IgD-negative memory B cell (primary cell): Measurements from ENCODE around the gene KCNQ1. TPM values are rescaled to one million over a fixed set of nuclear protein-coding genes. Genes with fewer than 3 reads are reported as not detected.

Experiments
- H3K27ac Mint-ChIP-seq, 3 donors: one replicate each; pipeline ENCODE4 v1.8.0; 2020 to 2022; ENCODE audit warnings: mild to moderate bottlenecking in 3 of 3, mixed read lengths in 3 of 3, moderate library complexity in 1 of 3
- H3K27me3 Mint-ChIP-seq: one replicate; pipeline ENCODE4 v1.8.0; 2021; ENCODE audit warnings: mixed read lengths
- H3K36me3 Mint-ChIP-seq: one replicate; pipeline ENCODE4 v1.8.0; 2020; ENCODE audit warnings: mild to moderate bottlenecking, mixed read lengths
- H3K4me1 Mint-ChIP-seq, 3 donors: one replicate each; pipeline ENCODE4 v1.8.0; 2020 to 2022; ENCODE audit warnings: mixed read lengths in 3 of 3, mild to moderate bottlenecking in 1 of 3
- H3K4me3 Mint-ChIP-seq, 4 donors: one replicate each; pipeline ENCODE4 v1.8.0; 2020 to 2022; ENCODE audit warnings: mild to moderate bottlenecking in 4 of 4, mixed read lengths in 4 of 4, moderate library complexity in 3 of 4
- H3K9me3 Mint-ChIP-seq, 3 donors: one replicate each; pipeline ENCODE4 v1.8.0; 2020 to 2021; ENCODE audit warnings: mixed read lengths in 3 of 3, mild to moderate bottlenecking in 1 of 3
- polyA plus RNA-seq: library from polyadenylated mRNA; unstranded; fragments of 300-500 nt; fragmentation: Illumina TruSeq; gene quantifications from one replicate; pipeline ENCODE4 v1.2.3, GENCODE V29; 2021

Gene KCNQ1
- polyA plus RNA-seq, result 20.5 TPM

- peaks cover 11 to 17% (median 11%) of the 10 kb centered on the region in 3 donors for H3K4me1 Mint-ChIP-seq
Observed at GRCh38 chr11:2444821-2445745, at the start of gene KCNQ1. Gene KCNQ1, plus strand, starts transcription at chr11:2445008. Its CDS starts 91 bp downstream, at chr11:2445099.

GRCh38 chr11:2395211-2395730 lies 49.5 kb upstream of the KCNQ1 start:
- Mint-ChIP-seq H3K27ac (peak overlapping the region in 1 of 3 donors; percentile 99), H3K36me3 (no peaks in the 10 kb centered on the region), H3K9me3 (no peaks in the 10 kb centered on the region), H3K27me3 (no peaks in the 10 kb centered on the region), H3K4me3 (peak overlapping the region in 3 of 4 donors; percentile 86 to 92 (median 89)), H3K4me1 (peaks cover 16 to 22% (median 22%) of the 10 kb centered on the region in 3 donors)

More at GRCh38 chr11:2444821-2445745, at the start of gene KCNQ1:
- H3K4me3 Mint-ChIP-seq, result peak within 1 kb of the TSS; percentile 89 to 98 (median 96)
- no peaks in the 10 kb centered on the region for H3K27me3 Mint-ChIP-seq
- H3K9me3 Mint-ChIP-seq, result no peaks in the 10 kb centered on the region
- H3K27ac Mint-ChIP-seq, result peak within 1 kb of the TSS; percentile 13 to 90 (median 50)
- no peaks in the 10 kb centered on the region for H3K36me3 Mint-ChIP-seq

- no peaks in the 10 kb centered on the region for H3K36me3 Mint-ChIP-seq
- peak overlapping the region in 1 of 3 donors; percentile 60 for H3K27ac Mint-ChIP-seq
- no peaks in the 10 kb centered on the region for H3K9me3 Mint-ChIP-seq
- H3K27me3 Mint-ChIP-seq, result no peaks in the 10 kb centered on the region
- peaks cover 14 to 23% (median 17%) of the 10 kb centered on the region in 3 donors for H3K4me1 Mint-ChIP-seq
- H3K4me3 Mint-ChIP-seq, result peak overlapping the region in 1 of 4 donors; percentile 17
Observed at GRCh38 chr11:2395856-2396255, 49.0 kb upstream of the KCNQ1 start.

- no peaks in the 10 kb centered on the region for H3K27me3 Mint-ChIP-seq
- H3K36me3 Mint-ChIP-seq, result no peaks in the 10 kb centered on the region
- peaks cover 16 to 23% (median 17%) of the 10 kb centered on the region in 3 donors for H3K4me1 Mint-ChIP-seq
- H3K9me3 Mint-ChIP-seq, result no peaks in the 10 kb centered on the region
- H3K4me3 Mint-ChIP-seq, result peak overlapping the region in 1 of 4 donors; percentile 35
- H3K27ac Mint-ChIP-seq, result peak overlapping the region in 1 of 3 donors; percentile 97
Observed at GRCh38 chr11:2396471-2396870, 48.3 kb upstream of the KCNQ1 start.

GRCh38 chr11:2397005-2397404 lies 47.8 kb upstream of the KCNQ1 start:
- Mint-ChIP-seq H3K4me3 (peak overlapping the region in 1 of 4 donors; percentile 35), H3K9me3 (no peaks in the 10 kb centered on the region), H3K36me3 (no peaks in the 10 kb centered on the region), H3K27ac (peak overlapping the region in 1 of 3 donors; percentile 97), H3K4me1 (peaks cover 16 to 23% (median 17%) of the 10 kb centered on the region in 3 donors), H3K27me3 (no peaks in the 10 kb centered on the region)

- peak overlapping the region; percentile 71 to 97 (median 94) for H3K27ac Mint-ChIP-seq
Observed at GRCh38 chr11:2398664-2399355, 46.0 kb upstream of the KCNQ1 start.

GRCh38 chr11:2399488-2400068 lies 45.2 kb upstream of the KCNQ1 start:
- Mint-ChIP-seq H3K27ac (peak overlapping the region; percentile 95 to 97 (median 96)), H3K36me3 (no peaks in the 10 kb centered on the region), H3K4me3 (peak overlapping the region; percentile 60 to 92 (median 90)), H3K4me1 (peaks cover 9 to 14% (median 13%) of the 10 kb centered on the region in 3 donors), H3K9me3 (no peaks in the 10 kb centered on the region), H3K27me3 (no peaks in the 10 kb centered on the region)

More at GRCh38 chr11:2398664-2399355, 46.0 kb upstream of the KCNQ1 start:
- peak overlapping the region; percentile 60 to 92 (median 90) for H3K4me3 Mint-ChIP-seq
- H3K36me3 Mint-ChIP-seq, result no peaks in the 10 kb centered on the region
- no peaks in the 10 kb centered on the region for H3K27me3 Mint-ChIP-seq
- no peaks in the 10 kb centered on the region for H3K9me3 Mint-ChIP-seq
- H3K4me1 Mint-ChIP-seq, result peaks cover 16 to 17% (median 16%) of the 10 kb centered on the region in 3 donors

GRCh38 chr11:2400069-2400761 lies 44.6 kb upstream of the KCNQ1 start, which contains the start of gene TSSC4:
Gene TSSC4, plus strand, starts transcription at chr11:2400750. Its CDS starts 1,884 bp downstream, at chr11:2402634.
- Mint-ChIP-seq H3K27me3 (no peaks in the 10 kb centered on the region), H3K9me3 (no peaks in the 10 kb centered on the region), H3K4me1 (peaks cover 7 to 12% (median 9%) of the 10 kb centered on the region in 3 donors), H3K4me3 (peak within 1 kb of the TSS; percentile 88 to 97 (median 94)), H3K27ac (peak within 1 kb of the TSS; percentile 95 to 97 (median 96)), H3K36me3 (no peaks in the 10 kb centered on the region)

GRCh38 chr11:2400762-2401435 lies 43.9 kb upstream of the KCNQ1 start:
- Mint-ChIP-seq H3K9me3 (no peaks in the 10 kb centered on the region), H3K27me3 (no peaks in the 10 kb centered on the region), H3K27ac (peak overlapping the region in 2 of 3 donors; percentile 96 to 97), H3K4me1 (peaks cover 7 to 12% (median 9%) of the 10 kb centered on the region in 3 donors), H3K4me3 (peak overlapping the region; percentile 88 to 97 (median 94)), H3K36me3 (no peaks in the 10 kb centered on the region)

GRCh38 chr11:2401436-2401984 lies 43.3 kb upstream of the KCNQ1 start:
- H3K9me3 Mint-ChIP-seq, result no peaks in the 10 kb centered on the region
- peak overlapping the region; percentile 88 to 97 (median 94) for H3K4me3 Mint-ChIP-seq
- H3K27ac Mint-ChIP-seq, result peak overlapping the region in 1 of 3 donors; percentile 97
- H3K4me1 Mint-ChIP-seq, result peaks cover 7 to 12% (median 8%) of the 10 kb centered on the region in 3 donors
- H3K36me3 Mint-ChIP-seq, result no peaks in the 10 kb centered on the region
- H3K27me3 Mint-ChIP-seq, result no peaks in the 10 kb centered on the region

- no peaks in the 10 kb centered on the region for H3K9me3 Mint-ChIP-seq
- H3K4me3 Mint-ChIP-seq, result peak overlapping the region; percentile 59 to 97 (median 94)
- peaks cover 7 to 12% (median 7%) of the 10 kb centered on the region in 3 donors for H3K4me1 Mint-ChIP-seq
- H3K27ac Mint-ChIP-seq, result peak overlapping the region in 2 of 3 donors; percentile 78 to 97
- no peaks in the 10 kb centered on the region for H3K27me3 Mint-ChIP-seq
- no peaks in the 10 kb centered on the region for H3K36me3 Mint-ChIP-seq
Observed at GRCh38 chr11:2402106-2402505, 42.7 kb upstream of the KCNQ1 start.

- H3K36me3 Mint-ChIP-seq, result no peaks in the 10 kb centered on the region
- H3K27ac Mint-ChIP-seq, result peak overlapping the region in 2 of 3 donors; percentile 39
- H3K4me1 Mint-ChIP-seq, result peaks cover 7 to 12% (median 8%) of the 10 kb centered on the region in 3 donors
- no peaks in the 10 kb centered on the region for H3K9me3 Mint-ChIP-seq
- H3K27me3 Mint-ChIP-seq, result no peaks in the 10 kb centered on the region
- peak overlapping the region in 1 of 4 donors; percentile 92 for H3K4me3 Mint-ChIP-seq
Observed at GRCh38 chr11:2402890-2403645, 41.7 kb upstream of the KCNQ1 start.
